ENCODE results near the gene MUC2.

GRCh38 chr11:1038361-1038760 lies 36.3 kb upstream of the MUC2 start:
- TF ChIP-seq CTCF (IDR thresholded peaks at IDR 0.05; ENCODE audit: low read length) (no peak), EZH2 (optimal IDR thresholded peaks at IDR 0.05; ENCODE audit: low read depth, low read length) (no peak)

Data from MM.1S (cell line).